ENCODE results near the gene PAX1. TPM values are rescaled to one million over a fixed set of nuclear protein-coding genes. Genes with fewer than 3 reads are reported as not detected.

Gene PAX1
- total RNA-seq, 1 donor from 2014 or later = under 0.01 TPM

GRCh38 chr20:21719592-21720214 lies 14.2 kb downstream of the PAX1 start:
- Histone ChIP-seq H3K4me1 (ENCODE audit: control insufficient read depth in 3 of 3, insufficient read depth in 3 of 3, low read length in 3 of 3) (no peaks in the 10 kb centered on the region), H3K9me3 (ENCODE audit: control insufficient read depth in 3 of 3, low read length in 3 of 3) (no peaks in the 10 kb centered on the region), H3K27ac (ENCODE audit: low read depth, low read length) (no peak overlapping the region), H3K27me3 (ENCODE audit: control insufficient read depth in 3 of 3, insufficient read depth in 3 of 3, low read length in 3 of 3) (peaks cover 16 to 28% (median 21%) of the 10 kb centered on the region in 3 donors), H3K4me3 (ENCODE audit: low read length in 3 of 3) (no peak overlapping the region), H3K9ac (ENCODE audit: low read depth in 1 of 3, low read length in 3 of 3) (no peak overlapping the region), H3K36me3 (ENCODE audit: control insufficient read depth in 3 of 3, insufficient read depth in 3 of 3, low read length in 3 of 3) (no peaks in the 10 kb centered on the region)

GRCh38 chr20:21725892-21726291 lies 20.4 kb downstream of the PAX1 start:
- no peaks in the 10 kb centered on the region for H3K9me3 ChIP-seq (ENCODE audit: control insufficient read depth in 3 of 3, low read length in 3 of 3)
- H3K9ac ChIP-seq (ENCODE audit: low read depth in 1 of 3, low read length in 3 of 3) = no peak overlapping the region
- H3K4me3 ChIP-seq (ENCODE audit: low read length in 3 of 3) = no peak overlapping the region
- no peaks in the 10 kb centered on the region for H3K27me3 ChIP-seq (ENCODE audit: control insufficient read depth in 3 of 3, insufficient read depth in 3 of 3, low read length in 3 of 3)
- H3K4me1 ChIP-seq (ENCODE audit: control insufficient read depth in 3 of 3, insufficient read depth in 3 of 3, low read length in 3 of 3) = no peaks in the 10 kb centered on the region
- no peaks in the 10 kb centered on the region for H3K36me3 ChIP-seq (ENCODE audit: control insufficient read depth in 3 of 3, insufficient read depth in 3 of 3, low read length in 3 of 3)
- H3K27ac ChIP-seq (ENCODE audit: low read depth, low read length) = no peak overlapping the region

GRCh38 chr20:21729316-21729715 lies 23.9 kb downstream of the PAX1 start:
- H3K27ac ChIP-seq (ENCODE audit: low read depth, low read length) = no peak overlapping the region

GRCh38 chr20:21739161-21739560 lies 33.7 kb downstream of the PAX1 start:
- Histone ChIP-seq H3K4me3 (ENCODE audit: low read length in 3 of 3) (no peak overlapping the region), H3K9me3 (ENCODE audit: control insufficient read depth in 3 of 3, low read length in 3 of 3) (peaks cover 0 to 5% (median 2%) of the 10 kb centered on the region in 3 donors), H3K9ac (ENCODE audit: low read depth in 1 of 3, low read length in 3 of 3) (no peak overlapping the region), H3K27ac (ENCODE audit: low read depth, low read length) (no peak overlapping the region), H3K36me3 (ENCODE audit: control insufficient read depth in 3 of 3, insufficient read depth in 3 of 3, low read length in 3 of 3) (no peaks in the 10 kb centered on the region), H3K27me3 (ENCODE audit: control insufficient read depth in 3 of 3, insufficient read depth in 3 of 3, low read length in 3 of 3) (no peaks in the 10 kb centered on the region), H3K4me1 (ENCODE audit: control insufficient read depth in 3 of 3, insufficient read depth in 3 of 3, low read length in 3 of 3) (no peaks in the 10 kb centered on the region)

More at GRCh38 chr20:21729316-21729715, 23.9 kb downstream of the PAX1 start:
- no peak overlapping the region for H3K9ac ChIP-seq (ENCODE audit: low read depth in 1 of 3, low read length in 3 of 3)
- no peak overlapping the region for H3K4me3 ChIP-seq (ENCODE audit: low read length in 3 of 3)
- no peaks in the 10 kb centered on the region for H3K4me1 ChIP-seq (ENCODE audit: control insufficient read depth in 3 of 3, insufficient read depth in 3 of 3, low read length in 3 of 3)
- no peaks in the 10 kb centered on the region for H3K36me3 ChIP-seq (ENCODE audit: control insufficient read depth in 3 of 3, insufficient read depth in 3 of 3, low read length in 3 of 3)
- H3K9me3 ChIP-seq (ENCODE audit: control insufficient read depth in 3 of 3, low read length in 3 of 3) = no peaks in the 10 kb centered on the region
- H3K27me3 ChIP-seq (ENCODE audit: control insufficient read depth in 3 of 3, insufficient read depth in 3 of 3, low read length in 3 of 3) = no peaks in the 10 kb centered on the region

GRCh38 chr20:21739682-21740081 lies 34.2 kb downstream of the PAX1 start:
- Histone ChIP-seq H3K4me1 (ENCODE audit: control insufficient read depth in 3 of 3, insufficient read depth in 3 of 3, low read length in 3 of 3) (no peaks in the 10 kb centered on the region), H3K4me3 (ENCODE audit: low read length in 3 of 3) (no peak overlapping the region), H3K27ac (ENCODE audit: low read depth, low read length) (no peak overlapping the region), H3K27me3 (ENCODE audit: control insufficient read depth in 3 of 3, insufficient read depth in 3 of 3, low read length in 3 of 3) (no peaks in the 10 kb centered on the region), H3K9me3 (ENCODE audit: control insufficient read depth in 3 of 3, low read length in 3 of 3) (peaks cover 0 to 5% (median 2%) of the 10 kb centered on the region in 3 donors), H3K9ac (ENCODE audit: low read depth in 1 of 3, low read length in 3 of 3) (no peak overlapping the region), H3K36me3 (ENCODE audit: control insufficient read depth in 3 of 3, insufficient read depth in 3 of 3, low read length in 3 of 3) (no peaks in the 10 kb centered on the region)

GRCh38 chr20:21741266-21741665 lies 35.8 kb downstream of the PAX1 start:
- H3K4me1 ChIP-seq (ENCODE audit: control insufficient read depth in 3 of 3, insufficient read depth in 3 of 3, low read length in 3 of 3) = no peaks in the 10 kb centered on the region
- peaks cover 0 to 5% (median 2%) of the 10 kb centered on the region in 3 donors for H3K9me3 ChIP-seq (ENCODE audit: control insufficient read depth in 3 of 3, low read length in 3 of 3)

GRCh38 chr20:21762646-21763045 lies 57.2 kb downstream of the PAX1 start:
- no peak overlapping the region for H3K27ac ChIP-seq (ENCODE audit: low read depth, low read length)
- peaks cover 0 to under 1% (median 0%) of the 10 kb centered on the region in 3 donors for H3K27me3 ChIP-seq (ENCODE audit: control insufficient read depth in 3 of 3, insufficient read depth in 3 of 3, low read length in 3 of 3)
- peaks cover 0 to 3% (median 2%) of the 10 kb centered on the region in 3 donors for H3K9me3 ChIP-seq (ENCODE audit: control insufficient read depth in 3 of 3, low read length in 3 of 3)
- H3K9ac ChIP-seq (ENCODE audit: low read depth in 1 of 3, low read length in 3 of 3) = no peak overlapping the region
- no peaks in the 10 kb centered on the region for H3K4me1 ChIP-seq (ENCODE audit: control insufficient read depth in 3 of 3, insufficient read depth in 3 of 3, low read length in 3 of 3)
- H3K36me3 ChIP-seq (ENCODE audit: control insufficient read depth in 3 of 3, insufficient read depth in 3 of 3, low read length in 3 of 3) = no peaks in the 10 kb centered on the region
- no peak overlapping the region for H3K4me3 ChIP-seq (ENCODE audit: low read length in 3 of 3)

More at GRCh38 chr20:21741266-21741665, 35.8 kb downstream of the PAX1 start:
- Histone ChIP-seq H3K36me3 (ENCODE audit: control insufficient read depth in 3 of 3, insufficient read depth in 3 of 3, low read length in 3 of 3) (no peaks in the 10 kb centered on the region), H3K27me3 (ENCODE audit: control insufficient read depth in 3 of 3, insufficient read depth in 3 of 3, low read length in 3 of 3) (no peaks in the 10 kb centered on the region), H3K27ac (ENCODE audit: low read depth, low read length) (no peak overlapping the region), H3K9ac (ENCODE audit: low read depth in 1 of 3, low read length in 3 of 3) (no peak overlapping the region), H3K4me3 (ENCODE audit: low read length in 3 of 3) (no peak overlapping the region)

GRCh38 chr20:21767200-21767738 lies 61.8 kb downstream of the PAX1 start:
- H3K36me3 ChIP-seq (ENCODE audit: control insufficient read depth in 3 of 3, insufficient read depth in 3 of 3, low read length in 3 of 3) = no peaks in the 10 kb centered on the region
- no peak overlapping the region for H3K9ac ChIP-seq (ENCODE audit: low read depth in 1 of 3, low read length in 3 of 3)
- peaks cover 0 to 5% (median 0%) of the 10 kb centered on the region in 3 donors for H3K27me3 ChIP-seq (ENCODE audit: control insufficient read depth in 3 of 3, insufficient read depth in 3 of 3, low read length in 3 of 3)
- H3K9me3 ChIP-seq (ENCODE audit: control insufficient read depth in 3 of 3, low read length in 3 of 3) = peaks cover 0 to 3% (median 0%) of the 10 kb centered on the region in 3 donors
- H3K27ac ChIP-seq (ENCODE audit: low read depth, low read length) = no peak overlapping the region
- no peak overlapping the region for H3K4me3 ChIP-seq (ENCODE audit: low read length in 3 of 3)
- H3K4me1 ChIP-seq (ENCODE audit: control insufficient read depth in 3 of 3, insufficient read depth in 3 of 3, low read length in 3 of 3) = no peaks in the 10 kb centered on the region

GRCh38 chr20:21767739-21768223 lies 62.3 kb downstream of the PAX1 start:
- Histone ChIP-seq H3K4me1 (ENCODE audit: control insufficient read depth in 3 of 3, insufficient read depth in 3 of 3, low read length in 3 of 3) (no peaks in the 10 kb centered on the region), H3K9ac (ENCODE audit: low read depth in 1 of 3, low read length in 3 of 3) (no peak overlapping the region), H3K9me3 (ENCODE audit: control insufficient read depth in 3 of 3, low read length in 3 of 3) (peaks cover 0 to 3% (median 0%) of the 10 kb centered on the region in 3 donors), H3K27me3 (ENCODE audit: control insufficient read depth in 3 of 3, insufficient read depth in 3 of 3, low read length in 3 of 3) (peaks cover 0 to 5% (median 0%) of the 10 kb centered on the region in 3 donors), H3K27ac (ENCODE audit: low read depth, low read length) (no peak overlapping the region), H3K36me3 (ENCODE audit: control insufficient read depth in 3 of 3, insufficient read depth in 3 of 3, low read length in 3 of 3) (no peaks in the 10 kb centered on the region), H3K4me3 (ENCODE audit: low read length in 3 of 3) (no peak overlapping the region)
